Activated CD8-positive, alpha-beta memory T cell treated with anti-CD3 and anti-CD28 coated beads, Interleukin-2, amount 50 U/mL, for 48 hours (primary cell): ENCODE measurements around the gene TMEM167A.
"Not testable (repeated sequence)": the region's sequence is repeated elsewhere in the genome, so short reads cannot be mapped to it uniquely, and the experiment has no call there.

Source experiments
- DNase-seq: peaks from one replicate; pipeline ENCODE4 v3.0.0-alpha.2; 2020

Gene TMEM167A

GRCh38 chr5:83085106-83085505, 7.9 kb upstream of the TMEM167A start:
- no peak for DNase-seq

DNA sequence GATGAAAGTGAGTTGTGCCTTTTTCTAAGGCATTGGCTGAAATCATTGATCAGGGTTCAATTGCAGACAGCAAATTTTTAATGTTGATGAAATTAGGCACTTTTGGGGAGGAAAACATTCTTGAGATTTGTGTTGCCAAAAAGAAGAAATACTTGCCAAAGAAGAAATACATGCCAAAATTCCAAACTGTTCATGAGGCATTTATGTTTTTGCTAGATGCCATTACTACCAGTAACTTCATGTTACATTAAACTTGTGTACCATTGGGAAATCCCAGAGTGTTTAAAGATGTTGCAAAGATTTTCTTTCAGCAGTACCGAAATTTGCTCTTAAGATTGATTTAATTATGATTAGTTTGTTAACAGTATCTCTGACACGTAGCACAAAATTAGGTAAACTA, 7.1 kb upstream of the TMEM167A start:
- DNase-seq = no peak

DNA sequence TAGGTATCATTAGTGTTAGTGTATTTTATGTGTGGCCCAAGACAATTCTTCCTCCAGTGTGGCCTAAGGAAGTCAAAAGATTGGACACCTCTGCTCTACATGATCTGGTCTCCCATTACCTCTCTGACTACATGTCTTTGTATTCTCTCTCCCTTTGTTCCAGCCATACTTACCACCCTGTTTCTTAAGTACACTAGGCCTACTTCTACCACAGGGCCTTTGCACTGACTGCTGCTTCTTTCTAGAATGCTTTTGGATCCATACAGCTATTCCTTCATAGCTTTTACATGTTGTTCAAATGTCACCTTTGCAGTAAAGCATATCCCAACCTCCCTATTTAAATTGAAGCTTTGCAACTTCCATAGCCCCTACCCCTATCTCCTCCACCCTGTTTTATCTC, 5.6 kb upstream of the TMEM167A start:
- no peak for DNase-seq

GRCh38 chr5:83077662-83078261, 568 bp upstream of the TMEM167A start:
- no peak for DNase-seq

DNA sequence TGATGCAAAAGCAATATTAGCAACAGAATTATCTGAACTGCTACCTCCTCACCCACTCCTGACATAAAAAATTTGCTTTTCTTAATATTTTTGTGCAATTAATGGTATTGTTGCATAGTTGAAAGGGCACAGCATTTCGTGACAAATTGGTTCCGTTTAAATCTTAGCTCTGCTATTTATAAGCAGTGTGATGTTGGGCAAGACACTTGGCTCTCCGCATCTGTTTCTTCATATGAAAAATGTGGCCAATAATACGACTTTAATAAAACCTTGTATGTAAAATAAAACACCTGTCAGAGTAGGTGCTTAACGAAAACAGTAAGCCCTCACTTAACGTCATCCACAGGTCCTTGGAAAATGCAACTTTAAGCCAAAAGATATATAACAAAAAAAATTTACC, 4.2 kb downstream of the TMEM167A start:
- DNase-seq = no peak

DNA sequence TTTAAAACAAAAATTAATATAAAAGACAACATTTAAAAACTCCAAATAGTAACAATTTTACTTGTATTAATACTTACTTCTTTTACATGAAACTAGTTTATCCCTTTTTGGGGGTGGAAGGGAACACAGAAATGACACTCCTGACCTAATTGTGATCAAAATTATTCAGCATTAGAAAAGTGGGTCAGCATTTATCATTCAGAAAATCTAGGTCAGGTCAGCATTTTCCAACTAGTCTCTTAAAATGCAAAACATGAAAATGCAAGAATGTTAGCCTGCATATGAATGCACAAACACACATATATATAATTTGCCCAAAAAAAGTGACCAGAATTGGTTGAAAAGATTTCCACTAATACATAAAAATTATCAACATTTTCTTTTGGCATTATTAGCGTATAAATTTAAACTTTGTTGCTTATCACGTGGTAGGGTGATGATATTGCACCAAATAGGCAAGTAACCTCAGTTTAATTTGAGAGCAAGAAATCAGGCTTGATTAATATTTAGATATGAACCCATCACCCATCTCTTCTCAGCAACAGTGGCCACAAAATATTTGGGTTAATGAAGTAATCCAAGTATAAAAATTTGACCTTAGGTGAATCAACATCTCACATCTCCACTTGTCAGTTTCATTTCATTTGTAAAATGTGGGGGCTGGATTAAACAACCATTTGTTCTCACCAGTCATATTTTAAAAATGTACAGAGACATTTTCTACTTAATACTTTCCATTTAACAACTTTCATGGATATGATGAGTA, 5.7 kb downstream of the TMEM167A start:
- no peak for DNase-seq

DNA sequence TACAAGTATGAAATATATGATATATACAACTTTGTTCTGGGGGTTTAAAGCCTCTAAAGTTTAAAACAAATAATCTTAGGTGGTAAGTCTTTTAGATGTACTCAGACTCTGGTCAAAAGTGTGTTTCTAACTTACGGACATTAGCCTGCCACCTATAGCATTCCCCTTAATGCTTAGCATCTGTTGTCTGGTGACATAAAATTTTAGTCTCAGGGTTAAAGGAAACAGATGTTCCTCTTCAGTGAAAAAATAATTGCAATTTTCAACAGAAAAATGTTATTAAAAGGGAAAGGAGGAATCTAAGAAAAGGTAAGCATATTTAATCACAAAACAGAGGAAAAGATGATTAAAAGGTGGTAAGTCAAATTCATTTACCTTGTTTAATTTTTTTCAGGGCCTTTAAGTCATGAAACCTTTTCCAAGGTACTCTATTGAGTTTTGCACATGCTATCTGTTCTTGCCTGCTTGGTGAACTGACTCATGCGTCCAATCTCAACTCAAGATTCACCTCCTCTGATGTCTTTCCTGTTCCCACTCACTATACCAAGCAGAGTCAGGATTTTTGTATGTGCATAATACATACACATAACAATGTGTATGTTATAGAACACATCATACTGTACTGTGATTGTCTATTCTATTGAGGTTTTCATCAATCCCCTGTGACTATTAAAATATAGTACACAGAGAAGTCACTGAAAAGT, 7.9 kb downstream of the TMEM167A start:
- no peak for DNase-seq

GRCh38 chr5:83067377-83067776, 9.8 kb downstream of the TMEM167A start:
- DNase-seq = not testable (repeated sequence)

GRCh38 chr5:83066548-83067110, 10.6 kb downstream of the TMEM167A start:
- DNase-seq = no peak

DNA sequence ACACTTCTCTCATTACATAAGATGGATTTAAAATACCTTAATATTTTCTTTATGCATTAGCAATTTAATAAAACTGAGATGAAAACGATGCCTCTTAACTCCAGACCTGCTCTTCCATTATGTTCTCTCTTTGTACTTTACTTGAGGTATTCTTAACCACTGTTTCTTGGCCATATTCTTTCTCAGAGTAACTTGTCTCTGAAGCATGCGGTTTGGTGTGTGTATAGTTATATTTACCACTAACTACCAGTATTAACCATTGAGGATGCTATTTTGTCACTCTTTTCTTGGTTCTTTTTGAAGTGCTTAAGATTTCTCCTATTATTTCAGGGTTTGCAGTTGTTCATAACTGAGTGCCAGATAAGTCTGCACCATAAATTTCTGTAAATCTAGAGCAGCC, 17.9 kb downstream of the TMEM167A start:
- DNase-seq = no peak

DNA sequence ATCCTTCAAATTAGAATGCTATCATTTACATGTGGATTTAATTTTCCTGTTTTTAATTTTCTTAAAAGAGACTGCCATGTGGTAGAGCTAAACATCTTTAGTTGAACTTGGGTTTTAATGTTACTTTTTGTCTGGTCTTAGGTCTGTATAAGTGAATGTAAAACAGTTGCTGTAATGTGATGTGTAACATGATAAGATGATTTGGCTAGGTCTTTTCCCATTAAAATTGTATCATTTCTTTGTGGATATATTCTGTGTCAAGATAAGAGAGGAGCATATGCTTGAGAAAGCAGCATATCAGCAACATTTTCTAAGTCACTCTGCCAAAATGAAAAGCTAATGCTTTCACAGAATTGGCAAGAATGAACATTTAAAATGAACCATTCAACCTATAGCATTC, 18.5 kb downstream of the TMEM167A start:
- DNase-seq = no peak

DNA sequence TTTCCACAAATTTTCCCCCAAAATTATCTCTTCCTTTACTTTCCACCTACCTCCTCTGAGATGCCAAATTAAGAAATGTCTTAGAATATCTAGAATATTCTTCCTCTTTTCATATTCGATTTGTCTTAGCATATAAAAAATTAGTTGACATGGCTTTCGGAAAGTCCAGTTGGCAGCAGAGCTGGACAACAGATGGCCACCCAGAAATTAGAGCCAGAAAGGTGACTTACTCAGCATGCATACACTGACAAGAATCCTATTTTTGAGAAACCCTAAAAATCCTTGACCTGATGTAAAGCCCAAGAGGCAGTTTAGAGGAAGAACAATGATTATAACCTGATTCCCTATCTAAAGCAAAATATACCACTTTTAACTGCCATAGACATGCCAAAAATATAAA, 22.0 kb downstream of the TMEM167A start:
- no peak for DNase-seq

- no peak for DNase-seq
These were observed 26.4 kb downstream of the TMEM167A start for GRCh38 chr5:83050723-83051340.

DNA sequence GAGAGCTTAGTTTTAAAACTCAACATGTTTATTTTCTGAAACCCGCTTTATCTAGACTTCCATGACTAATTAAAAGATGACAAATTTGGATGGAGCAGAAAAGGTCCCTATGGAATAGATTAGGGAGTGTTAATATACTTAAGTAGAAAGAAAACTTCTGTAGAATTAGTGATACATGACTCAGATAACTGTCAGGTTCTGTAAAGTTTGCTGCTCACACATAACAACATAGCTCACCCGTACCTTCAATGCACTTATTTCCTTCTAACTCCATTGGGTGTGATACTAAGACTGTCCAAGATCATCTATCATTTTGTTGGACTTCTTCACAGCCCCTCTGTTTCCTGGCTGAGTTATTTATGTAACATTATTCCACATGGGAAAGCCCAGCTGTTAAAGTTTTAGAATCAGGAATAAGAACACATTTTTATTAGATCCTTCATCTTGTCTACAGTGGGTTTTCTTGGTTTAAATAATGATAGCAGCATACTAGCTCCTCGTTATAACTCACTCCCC, 27.8 kb downstream of the TMEM167A start:
- DNase-seq = no peak

DNA sequence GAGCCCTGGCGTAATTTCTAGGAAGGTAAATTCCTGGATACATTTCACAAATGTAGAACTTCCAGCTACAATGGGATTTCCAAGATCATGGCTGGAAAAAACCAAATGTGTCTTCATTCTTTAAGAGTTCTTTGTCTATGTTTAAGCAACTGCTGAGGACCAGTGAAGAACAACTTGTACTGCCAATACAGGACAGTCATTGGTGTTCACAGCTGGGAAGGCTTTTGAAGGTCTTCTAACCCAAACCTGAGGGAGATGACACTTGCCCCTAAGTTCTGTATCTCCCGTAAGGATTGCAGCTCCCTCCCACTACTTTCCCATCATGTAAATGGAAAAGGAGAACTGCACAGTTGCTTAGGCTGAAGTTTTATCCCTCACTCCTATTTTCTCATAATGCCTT, 28.4 kb downstream of the TMEM167A start:
- DNase-seq = no peak

DNA sequence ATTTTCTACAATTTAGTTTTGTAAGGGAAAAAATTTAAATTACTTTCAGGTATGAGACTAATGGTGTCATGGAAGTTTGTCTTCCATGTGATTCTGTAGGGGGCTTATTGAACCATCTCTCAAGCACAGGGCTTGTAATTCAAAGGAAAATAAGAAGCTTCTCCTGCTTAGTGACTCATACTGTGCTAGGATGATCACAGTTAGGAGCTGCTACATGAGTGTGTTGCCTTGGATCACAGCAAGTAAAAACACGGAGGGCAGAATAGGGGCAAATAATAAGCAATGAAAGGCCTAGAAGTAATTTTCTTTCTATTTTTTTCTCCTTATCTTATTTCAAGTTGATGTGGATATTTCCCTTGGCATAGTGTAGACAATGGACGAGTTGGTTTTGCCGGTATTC, 28.9 kb downstream of the TMEM167A start:
- no peak for DNase-seq

DNA sequence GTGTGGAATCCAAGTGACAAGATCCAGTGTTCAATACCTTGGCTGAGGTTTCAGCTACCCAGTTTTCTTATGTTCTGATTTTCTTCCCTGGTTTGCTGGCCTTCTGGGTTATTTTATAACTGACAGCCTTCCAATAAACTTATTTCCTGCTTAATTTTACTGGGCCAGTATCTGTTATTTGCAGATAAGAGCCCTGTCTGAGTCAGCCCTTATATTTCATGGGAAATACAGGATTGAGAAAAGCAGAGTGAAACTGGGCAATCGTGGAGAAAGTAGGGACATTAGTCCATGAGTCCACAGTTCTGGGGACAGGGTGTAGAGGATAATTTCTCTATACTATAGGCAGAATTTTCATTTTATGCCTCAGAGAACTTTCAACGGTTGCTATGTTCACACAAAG, 32.3 kb downstream of the TMEM167A start:
- DNase-seq = no peak

GRCh38 chr5:83042507-83042906, 34.7 kb downstream of the TMEM167A start:
- no peak for DNase-seq

- DNase-seq = no peak
These were observed 38.3 kb downstream of the TMEM167A start for GRCh38 chr5:83038924-83039323.

DNA sequence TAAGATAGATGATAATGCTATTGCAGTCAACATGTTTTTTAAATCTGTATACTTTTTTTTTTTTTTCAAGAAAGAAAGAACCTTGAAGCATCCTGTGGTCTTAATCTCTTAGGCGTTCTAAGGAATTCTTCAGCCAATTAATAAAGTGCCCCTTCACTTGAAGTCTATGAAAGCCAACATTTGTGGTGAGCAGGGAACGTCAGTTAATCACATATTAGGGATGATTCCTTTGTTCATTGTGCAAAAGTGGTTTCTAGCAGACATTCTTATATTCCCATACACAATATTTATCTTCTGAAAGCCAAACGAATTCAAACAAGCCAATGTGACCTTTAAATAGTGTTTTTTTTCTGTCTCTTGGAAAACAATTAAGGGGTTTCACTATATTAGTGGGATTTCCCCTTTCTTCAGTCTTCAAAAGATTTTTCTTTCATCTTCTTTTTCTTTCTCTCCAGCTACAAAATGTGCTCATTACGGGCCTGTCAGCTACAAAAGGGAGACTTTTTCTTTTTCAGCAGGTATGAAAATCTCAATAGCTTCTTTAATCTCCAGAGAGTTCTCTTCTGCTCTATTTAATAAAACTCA, 40.1 kb downstream of the TMEM167A start:
- no peak for DNase-seq

- no peak for DNase-seq
These were observed 41.7 kb downstream of the TMEM167A start for GRCh38 chr5:83035373-83036100.
